GM12801 (cell line): ENCODE measurements around the gene TBCE.

Experiments
- CTCF ChIP-seq: IDR thresholded peaks from one replicate; pipeline ENCODE4 v1.5.1; 2011; ENCODE audit warnings: control low read depth; ENCODE audit not compliant: insufficient read length; ENCODE audit errors: extremely low read depth

Gene TBCE

GRCh38 chr1:235434001-235434400 is 66.8 kb downstream of the TBCE start:
- no peak for TF ChIP-seq CTCF

- no peak for TF ChIP-seq CTCF
These were observed 74.0 kb downstream of the TBCE start for GRCh38 chr1:235441159-235441685.

- no peak for TF ChIP-seq CTCF
These were observed 75.7 kb downstream of the TBCE start for GRCh38 chr1:235442788-235443429.

GRCh38 chr1:235448616-235449015 is 81.4 kb downstream of the TBCE start:
- no peak for TF ChIP-seq CTCF

GRCh38 chr1:235450433-235450832 is 83.2 kb downstream of the TBCE start:
- no peak for TF ChIP-seq CTCF

- TF ChIP-seq CTCF = no peak
These were observed 83.8 kb downstream of the TBCE start for GRCh38 chr1:235450886-235451483.

GRCh38 chr1:235454021-235454420 is 86.8 kb downstream of the TBCE start:
- TF ChIP-seq CTCF = no peak
